Esophagus squamous epithelium (tissue), 5 donors: ENCODE data around the gene SORL1. TPM values are rescaled to one million over a fixed set of nuclear protein-coding genes. Genes with fewer than 3 reads are reported as not detected.
"Not testable (repeated sequence)": the region's sequence is repeated elsewhere in the genome, so short reads cannot be mapped to it uniquely, and the experiment has no call there.

Experiments used
- DNase-seq: peaks from one replicate; lab custom pipeline; 2025; lab: John Stamatoyannopoulos, UW
- H3K27ac ChIP-seq, 4 donors: fragments of 200-600 bp; sonication (generic); one replicate each; pipeline ENCODE4 v1.5.1; 2016 to 2019; ENCODE audit warnings: mild to moderate bottlenecking in 1 of 4
- H3K27me3 ChIP-seq, 4 donors: fragments of 200-600 bp; sonication (generic); 1 replicate in 3 of 4; 2 replicates in 1 of 4; pipeline versions ENCODE4 v1.5.1 to v1.6.0; 2017 to 2021; ENCODE audit warnings: antibody characterized with exemption in 1 of 4
- H3K36me3 ChIP-seq, 3 donors: fragments of 200-600 bp; sonication (generic); one replicate each; pipeline ENCODE4 v1.5.1; 2016 to 2019
- H3K4me1 ChIP-seq, 3 donors: fragments of 200-600 bp; sonication (generic); one replicate each; pipeline ENCODE4 v1.5.1; 2017 to 2019
- H3K4me3 ChIP-seq, 4 donors: fragments of 200-600 bp; sonication (generic); 1 replicate in 3 of 4; 2 replicates in 1 of 4; pipeline ENCODE4 v1.5.1; 2016 to 2019; ENCODE audit warnings: mild to moderate bottlenecking in 2 of 4, moderate library complexity in 1 of 4
- H3K9me3 ChIP-seq, 3 donors: fragments of 200-600 bp; sonication (generic); one replicate each; pipeline ENCODE4 v1.5.1; 2016 to 2019
- POLR2A ChIP-seq, 4 donors: fragments of 450-650 bp; IDR thresholded peaks; one replicate each; pipeline ENCODE4 v1.6.1; 2017; ENCODE audit warnings: antibody characterized with exemption in 4 of 4, mild to moderate bottlenecking in 4 of 4, moderate library complexity in 3 of 4
- WGBS, 2 donors: methylation state at CpG; one replicate each; pipeline ENCODE4 v1.1.5; 2018; 5-methylcytosine and 5-hydroxymethylcytosine counted together
- intact Hi-C: fragments of 100-400 bp; cut with DNase I; formaldehyde crosslinking; loops from one replicate; pipeline ENCODE4 v1.15.0; 2022
- total RNA-seq, 4 donors: library from RNA; depleted of rRNA; stranded (reverse); fragments of >200 nt; gene quantifications; one replicate each; pipeline ENCODE4 v1.1.0, GENCODE V29; 2016
- TF ChIP-seq, protein P1 (sequence below), 6 experiments: fragments of 450-650 bp in 4 of 6; fragments of 200-600 bp in 2 of 6; sonication (generic) in 2 of 6; IDR thresholded peaks; one replicate each; pipeline ENCODE4 v1.5.1; 2016 to 2019; ENCODE audit warnings: antibody characterized with exemption in 6 of 6, mild to moderate bottlenecking in 4 of 6, moderate library complexity in 4 of 6
- donor health status: DM: yes; HTN: yes; CAD: no.

The SORL1 gene
- total RNA-seq, 4 donors from 2014 or later = 6.8 to 19.9 (median 16.3) TPM

DNA sequence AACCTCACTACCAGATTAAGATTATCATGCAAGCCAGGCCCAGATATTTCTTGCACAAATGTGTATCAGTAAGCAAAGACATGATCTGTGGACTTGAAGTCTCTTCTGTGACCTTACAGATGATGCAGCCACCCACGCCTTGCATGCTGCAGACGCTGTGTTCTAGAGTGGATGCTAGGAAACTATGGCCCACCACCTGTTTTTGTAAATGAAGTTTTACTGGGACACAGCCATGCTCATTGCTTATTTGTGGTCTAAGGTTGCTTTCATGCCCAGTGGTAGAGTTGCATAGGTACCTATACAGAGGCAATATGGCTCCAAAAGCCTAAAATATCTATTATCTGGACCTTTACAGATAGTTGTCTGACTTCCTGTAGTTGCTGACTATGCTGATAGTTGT, 48.2 kb downstream of the SORL1 start:
- Histone ChIP-seq H3K4me1 (peaks cover 0 to 1% (median 0%) of the 10 kb centered on the region in 3 donors), H3K27ac (no peak overlapping the region), H3K27me3 (no peaks in the 10 kb centered on the region), H3K9me3 (no peaks in the 10 kb centered on the region), H3K4me3 (no peak overlapping the region), H3K36me3 (peaks cover 0 to 55% (median 0%) of the 10 kb centered on the region in 3 donors)
- no peak for TF ChIP-seq POLR2A (IDR thresholded peaks at IDR 0.05)
- TF ChIP-seq, protein P1, sequence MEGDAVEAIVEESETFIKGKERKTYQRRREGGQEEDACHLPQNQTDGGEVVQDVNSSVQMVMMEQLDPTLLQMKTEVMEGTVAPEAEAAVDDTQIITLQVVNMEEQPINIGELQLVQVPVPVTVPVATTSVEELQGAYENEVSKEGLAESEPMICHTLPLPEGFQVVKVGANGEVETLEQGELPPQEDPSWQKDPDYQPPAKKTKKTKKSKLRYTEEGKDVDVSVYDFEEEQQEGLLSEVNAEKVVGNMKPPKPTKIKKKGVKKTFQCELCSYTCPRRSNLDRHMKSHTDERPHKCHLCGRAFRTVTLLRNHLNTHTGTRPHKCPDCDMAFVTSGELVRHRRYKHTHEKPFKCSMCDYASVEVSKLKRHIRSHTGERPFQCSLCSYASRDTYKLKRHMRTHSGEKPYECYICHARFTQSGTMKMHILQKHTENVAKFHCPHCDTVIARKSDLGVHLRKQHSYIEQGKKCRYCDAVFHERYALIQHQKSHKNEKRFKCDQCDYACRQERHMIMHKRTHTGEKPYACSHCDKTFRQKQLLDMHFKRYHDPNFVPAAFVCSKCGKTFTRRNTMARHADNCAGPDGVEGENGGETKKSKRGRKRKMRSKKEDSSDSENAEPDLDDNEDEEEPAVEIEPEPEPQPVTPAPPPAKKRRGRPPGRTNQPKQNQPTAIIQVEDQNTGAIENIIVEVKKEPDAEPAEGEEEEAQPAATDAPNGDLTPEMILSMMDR (IDR thresholded peaks at IDR 0.05) = no peak
- no peak for DNase-seq
- 85 to 94% methylated on average over 2 of the region's 2 CpGs for WGBS, 2 donors
- intact Hi-C loops = no loop called here

DNA sequence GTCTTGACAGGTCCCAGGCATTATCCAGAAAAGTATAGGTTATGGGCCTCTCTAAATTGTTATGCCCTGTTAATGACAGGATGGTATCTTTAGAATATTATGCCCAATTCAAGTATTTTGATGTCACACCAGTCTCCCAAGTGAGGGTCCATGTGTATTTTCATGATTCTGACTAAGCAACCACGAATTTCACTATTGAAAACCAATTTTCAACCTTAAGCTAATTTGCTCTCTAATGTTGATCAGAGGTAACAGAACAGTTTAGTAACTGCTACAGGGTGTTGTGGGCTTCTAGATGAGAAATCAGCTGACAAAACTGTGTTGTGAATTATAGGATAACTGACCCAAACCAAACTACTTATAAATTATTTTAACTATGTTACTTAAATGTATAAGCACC, 48.6 kb downstream of the SORL1 start:
- WGBS, 2 donors = 59 to 100% methylated on average over 1 of the region's 1 CpG
- Histone ChIP-seq H3K36me3 (peaks cover 0 to 55% (median 0%) of the 10 kb centered on the region in 3 donors), H3K9me3 (peaks cover 0 to 2% (median 0%) of the 10 kb centered on the region in 3 donors), H3K4me1 (no peaks in the 10 kb centered on the region), H3K4me3 (no peak overlapping the region), H3K27ac (no peak overlapping the region), H3K27me3 (no peaks in the 10 kb centered on the region)
- intact Hi-C loops = no loop called here
- no peak for TF ChIP-seq POLR2A (IDR thresholded peaks at IDR 0.05)
- no peak for DNase-seq

DNA sequence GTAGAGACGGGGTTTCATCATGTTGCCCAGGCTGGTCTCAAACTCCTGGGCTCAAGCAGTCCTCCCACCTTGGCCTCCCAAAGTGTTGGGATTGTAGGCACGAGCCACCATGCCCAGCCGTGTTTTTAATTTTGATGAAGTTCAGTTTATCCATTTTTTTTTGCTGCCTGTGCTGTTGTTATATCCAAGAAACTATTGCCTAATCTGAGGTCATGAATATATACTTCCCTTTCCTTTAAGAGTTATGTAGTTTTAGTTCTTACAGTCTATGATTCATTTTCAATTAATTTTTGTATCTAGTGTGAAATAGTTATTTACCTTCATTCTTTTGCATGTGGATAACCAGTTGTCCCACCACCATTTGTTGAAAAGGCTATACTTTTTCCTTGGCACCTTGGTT, 50.9 kb downstream of the SORL1 start:
- Histone ChIP-seq H3K9me3 (peaks cover 0 to 6% (median 0%) of the 10 kb centered on the region in 3 donors), H3K27me3 (no peaks in the 10 kb centered on the region), H3K4me1 (no peaks in the 10 kb centered on the region), H3K36me3 (peaks cover 0 to 41% (median 0%) of the 10 kb centered on the region in 3 donors), H3K27ac (no peak overlapping the region), H3K4me3 (no peak overlapping the region)
- TF ChIP-seq POLR2A (IDR thresholded peaks at IDR 0.05) = no peak
- TF ChIP-seq, protein P1 (IDR thresholded peaks at IDR 0.05) = no peak
- intact Hi-C loops = no loop called here
- 59 to 67% methylated on average over 3 of the region's 3 CpGs for WGBS, 2 donors
- no peak for DNase-seq

DNA sequence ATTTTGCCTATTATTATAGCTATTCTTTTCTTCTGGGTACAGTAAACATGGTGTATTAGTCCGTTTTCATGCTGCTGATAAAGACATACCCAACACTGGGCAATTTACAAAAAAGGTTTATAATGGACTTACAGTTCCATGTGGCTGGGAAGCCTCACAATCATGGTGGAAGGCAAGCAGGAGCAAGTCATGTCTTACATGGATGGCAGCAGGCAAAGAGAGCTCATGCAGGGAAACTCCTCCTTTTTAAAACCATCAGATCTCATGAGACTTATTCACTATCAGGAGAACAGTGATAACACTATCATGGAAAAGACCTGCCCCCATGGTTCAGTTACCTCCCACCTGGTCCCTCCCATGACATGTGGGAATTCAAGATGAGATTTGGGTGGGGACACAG, 54.1 kb downstream of the SORL1 start:
- H3K9me3 ChIP-seq, H3K4me1 ChIP-seq, H3K4me3 ChIP-seq, intact Hi-C loops, H3K27ac ChIP-seq, DNase-seq, H3K27me3 ChIP-seq: not testable (repeated sequence)
- WGBS, 2 donors = 88 to 94% methylated on average over 1 of the region's 1 CpG
- H3K36me3 ChIP-seq = peaks cover 0 to 18% (median 0%) of the 10 kb centered on the region in 3 donors

DNA sequence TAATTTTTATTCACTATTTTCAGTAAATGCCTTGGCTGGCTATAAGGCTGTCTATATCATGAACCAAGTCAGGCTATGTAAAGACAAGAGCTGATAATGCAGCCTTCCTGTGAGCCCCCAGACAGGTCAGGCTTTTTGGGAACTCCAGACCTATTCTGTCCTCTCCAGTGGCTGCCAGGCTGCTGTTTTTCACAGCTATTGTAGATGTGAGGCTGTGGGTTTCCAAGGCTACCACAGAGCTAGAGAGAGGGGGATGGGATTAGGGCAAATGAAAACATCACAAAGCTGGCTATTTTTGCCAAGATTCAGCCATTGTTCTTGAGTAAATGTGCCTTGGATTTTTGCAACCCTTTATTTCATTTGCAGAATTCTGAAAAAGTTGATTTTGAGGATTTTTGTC, 56.3 kb downstream of the SORL1 start:
- no peak for DNase-seq
- no peak overlapping the region for H3K27ac ChIP-seq
- peaks cover 0 to 18% (median 0%) of the 10 kb centered on the region in 3 donors for H3K36me3 ChIP-seq
- no peaks in the 10 kb centered on the region for H3K27me3 ChIP-seq
- TF ChIP-seq, protein P1 (IDR thresholded peaks at IDR 0.05) = no peak
- no peak for TF ChIP-seq POLR2A (IDR thresholded peaks at IDR 0.05)
- intact Hi-C loops = no loop called here
- H3K4me3 ChIP-seq = no peak overlapping the region
- no peaks in the 10 kb centered on the region for H3K4me1 ChIP-seq
- H3K9me3 ChIP-seq = peaks cover 0 to 6% (median 0%) of the 10 kb centered on the region in 3 donors

DNA sequence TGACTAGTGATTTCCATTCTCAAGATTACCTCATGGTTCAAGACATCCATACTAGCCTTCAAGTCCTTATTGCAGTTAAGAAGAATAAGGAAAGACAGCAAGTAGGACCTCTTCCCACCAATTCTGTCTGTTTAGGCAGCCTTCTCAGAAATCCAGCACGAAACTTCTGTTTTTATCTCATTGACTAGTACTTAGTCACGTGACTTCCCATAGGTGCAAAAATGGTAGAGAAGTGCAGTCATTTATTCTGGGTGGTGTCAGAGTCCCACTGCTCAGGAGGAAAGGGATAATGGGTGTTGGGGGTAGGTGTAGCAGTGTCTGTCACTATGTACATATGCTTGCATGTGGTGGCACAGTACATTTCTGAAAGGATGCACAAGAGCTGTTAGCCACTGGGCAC, 58.3 kb downstream of the SORL1 start:
- Histone ChIP-seq H3K4me1 (no peaks in the 10 kb centered on the region), H3K27ac (no peak overlapping the region), H3K36me3 (peaks cover 0 to 38% (median 0%) of the 10 kb centered on the region in 3 donors), H3K9me3 (peaks cover 0 to 6% (median 0%) of the 10 kb centered on the region in 3 donors), H3K27me3 (no peaks in the 10 kb centered on the region), H3K4me3 (no peak overlapping the region)
- TF ChIP-seq, protein P1 (IDR thresholded peaks at IDR 0.05) = no peak
- no peak for TF ChIP-seq POLR2A (IDR thresholded peaks at IDR 0.05)
- WGBS, 2 donors = 84 to 88% methylated on average over 2 of the region's 2 CpGs
- intact Hi-C loops = no loop called here
- DNase-seq = no peak
